HG02943 (cell line): ENCODE results near the gene ARL2BP.
A peak's percentile ranks its signal among the peaks of the same experiment; 100 is the strongest.

Experiments
- ATAC-seq: cut with Tn5 transposase; IDR thresholded peaks from one replicate; pipeline ENCODE4 v1.9.1; 2021; ENCODE audit warnings: mild to moderate bottlenecking, low read depth, moderate library complexity; ENCODE audit not compliant: unreplicated experiment

Gene ARL2BP

GRCh38 chr16:57279780-57280638, 35.0 kb downstream of the ARL2BP start:
- no peak for ATAC-seq

- ATAC-seq = no peak
Observed at GRCh38 chr16:57281791-57282190, 36.7 kb downstream of the ARL2BP start.

GRCh38 chr16:57282510-57283213, 37.6 kb downstream of the ARL2BP start:
- no peak for ATAC-seq

- no peak for ATAC-seq
Observed at GRCh38 chr16:57283214-57283958, 38.3 kb downstream of the ARL2BP start.

- ATAC-seq = no peak
Observed at GRCh38 chr16:57283959-57284208, 38.8 kb downstream of the ARL2BP start.

GRCh38 chr16:57284209-57284951, 39.3 kb downstream of the ARL2BP start, which contains the start of gene PLLP:
TSS of gene PLLP (minus strand) at chr16:57284672. CDS start at chr16:57284540, 132 bp downstream.
- ATAC-seq = no peak

- ATAC-seq = no peak
Observed at GRCh38 chr16:57284952-57285363, 39.9 kb downstream of the ARL2BP start.

- ATAC-seq = no peak
Observed at GRCh38 chr16:57285379-57285778, 40.3 kb downstream of the ARL2BP start.

- no peak for ATAC-seq
Observed at GRCh38 chr16:57289391-57290257, 44.6 kb downstream of the ARL2BP start.

- ATAC-seq = no peak
Observed at GRCh38 chr16:57297856-57298255, 52.8 kb downstream of the ARL2BP start.

GRCh38 chr16:57299009-57299718, 54.1 kb downstream of the ARL2BP start:
- ATAC-seq = peak; percentile 30

GRCh38 chr16:57299719-57300386, 54.8 kb downstream of the ARL2BP start:
- ATAC-seq = peak; percentile 49

- ATAC-seq = peak; percentile 89
Observed at GRCh38 chr16:57300387-57301125, 55.5 kb downstream of the ARL2BP start.

- ATAC-seq = no peak
Observed at GRCh38 chr16:57301126-57301817, 56.2 kb downstream of the ARL2BP start.
